ENCODE data around the gene SHC3. TPM values are rescaled to one million over a fixed set of nuclear protein-coding genes. Genes with fewer than 3 reads are reported as not detected.

SHC3 gene
- total and polyA plus RNA-seq, 2 donors (not counting 3 experiments of a cell fraction or from before 2014, with no cell fraction given) = 1.0 to 2.0 TPM

GRCh38 chr9:89047667-89048066 is 131.0 kb downstream of the SHC3 start:
- dilution Hi-C loops (cut with MboI; ENCODE audit: extremely low pct_ligation_motif_present, low sequenced_read_pairs) (no loop called here), intact Hi-C loops (cut with micrococcal nuclease) (loop anchor here (10.0 kb wide), 1 partner anchor 227 kb away; no protein-coding TSS in a partner anchor)
- ChIA-PET POLR2A (no interaction called here), CTCF (interaction anchor here (1.1 kb wide), 1 partner anchor 14 kb away, joined by 3 read pairs; no protein-coding TSS in a partner anchor)
- no peak overlapping the region for H3K4me3 ChIP-seq (replicated peaks in 1 of 3; ENCODE audit: insufficient read depth in 1 of 3, low read depth in 1 of 3, low read length in 3 of 3)
- TF ChIP-seq GATA2 (IDR thresholded peaks at IDR 0.05; ENCODE audit: insufficient read depth, insufficient read length, low read depth, low read length) (no peak), MYC (IDR thresholded peaks at IDR 0.05; ENCODE audit: low read depth, low read length) (no peak), FOS (IDR thresholded peaks at IDR 0.05; ENCODE audit: borderline replicate concordance, insufficient read depth, low read length) (no peak), MAX (IDR thresholded peaks at IDR 0.05; ENCODE audit: insufficient read depth, insufficient read length) (no peak), EZH2 (IDR thresholded peaks at IDR 0.05; ENCODE audit: borderline replicate concordance, low read depth, low read length, severe bottlenecking) (no peak), POLR2AphosphoS5 (IDR thresholded peaks at IDR 0.05; ENCODE audit: insufficient read depth, low read depth, low read length) (no peak)
- H3K36me3 ChIP-seq (ENCODE audit: control insufficient read depth in 2 of 2, extremely low read depth in 1 of 2, insufficient read depth in 2 of 2, low read length in 2 of 2) = no peaks in the 10 kb centered on the region
- no peaks in the 10 kb centered on the region for H3K79me2 ChIP-seq (ENCODE audit: control insufficient read depth, insufficient read depth, low read length)
- H3K27me3 ChIP-seq (ENCODE audit: control insufficient read depth in 2 of 2, insufficient read depth in 2 of 2, low read length in 2 of 2) = no peaks in the 10 kb centered on the region
- FAIRE-seq (no peak), DNase-seq (ENCODE audit: low read depth, low spot score) (no peak)
- no peak overlapping the region for H2AFZ ChIP-seq (ENCODE audit: low read depth, low read length)
- no peaks in the 10 kb centered on the region for H3K9me1 ChIP-seq (replicated peaks; ENCODE audit: control insufficient read depth, extremely low read depth, insufficient read depth, low read length)
- no peaks in the 10 kb centered on the region for H3K9me3 ChIP-seq (replicated peaks; ENCODE audit: control insufficient read depth, insufficient read depth, low read length)
- H3K9ac ChIP-seq (replicated peaks; ENCODE audit: extremely low read depth, insufficient read depth, low read length) = no peak overlapping the region
- no peak overlapping the region for H3K4me2 ChIP-seq (ENCODE audit: insufficient read depth, low read length)
- BruUV-seq (replicated peaks) = no TSS peak
- peaks cover 4% of the 10 kb centered on the region for H3K4me1 ChIP-seq (ENCODE audit: control insufficient read depth, extremely low read depth, insufficient read depth, low read length)
- H4K20me1 ChIP-seq (replicated peaks; ENCODE audit: control insufficient read depth, extremely low read depth, insufficient read depth, low read length) = no peaks in the 10 kb centered on the region
- H3K27ac ChIP-seq (ENCODE audit: insufficient read depth, low read depth, low read length) = no peak overlapping the region

- no peak for FAIRE-seq
- no peak overlapping the region for H3K4me3 ChIP-seq (replicated peaks in 1 of 3; ENCODE audit: insufficient read depth in 1 of 3, low read depth in 1 of 3, low read length in 3 of 3)
Measured at GRCh38 chr9:89046832-89047231, 131.8 kb downstream of the SHC3 start.

More at GRCh38 chr9:89046832-89047231, 131.8 kb downstream of the SHC3 start:
- H3K36me3 ChIP-seq (ENCODE audit: control insufficient read depth in 2 of 2, extremely low read depth in 1 of 2, insufficient read depth in 2 of 2, low read length in 2 of 2) = no peaks in the 10 kb centered on the region
- DNase-seq (ENCODE audit: low read depth, low spot score) = no peak
- H3K27ac ChIP-seq (ENCODE audit: insufficient read depth, low read depth, low read length) = no peak overlapping the region
- no peaks in the 10 kb centered on the region for H3K9me3 ChIP-seq (replicated peaks; ENCODE audit: control insufficient read depth, insufficient read depth, low read length)
- H3K27me3 ChIP-seq (ENCODE audit: control insufficient read depth in 2 of 2, insufficient read depth in 2 of 2, low read length in 2 of 2) = no peaks in the 10 kb centered on the region
- no peaks in the 10 kb centered on the region for H4K20me1 ChIP-seq (replicated peaks; ENCODE audit: control insufficient read depth, extremely low read depth, insufficient read depth, low read length)
- no TSS peak for BruUV-seq (replicated peaks)
- H3K4me2 ChIP-seq (ENCODE audit: insufficient read depth, low read length) = no peak overlapping the region
- no peak overlapping the region for H2AFZ ChIP-seq (ENCODE audit: low read depth, low read length)
- no peaks in the 10 kb centered on the region for H3K79me2 ChIP-seq (ENCODE audit: control insufficient read depth, insufficient read depth, low read length)
- dilution Hi-C loops (cut with MboI; ENCODE audit: extremely low pct_ligation_motif_present, low sequenced_read_pairs) (no loop called here), intact Hi-C loops (cut with micrococcal nuclease) (loop anchor here (10.0 kb wide), 1 partner anchor 228 kb away; no protein-coding TSS in a partner anchor)
- CTCF ChIA-PET = interaction anchor here (1.1 kb wide), 1 partner anchor 15 kb away, joined by 3 read pairs; no protein-coding TSS in a partner anchor
- no peak for TF ChIP-seq GATA2 (IDR thresholded peaks at IDR 0.05; ENCODE audit: insufficient read depth, insufficient read length, low read depth, low read length)
- no peak for TF ChIP-seq POLR2AphosphoS5 (IDR thresholded peaks at IDR 0.05; ENCODE audit: insufficient read depth, low read depth, low read length)
- no peak for TF ChIP-seq MAX (IDR thresholded peaks at IDR 0.05; ENCODE audit: insufficient read depth, insufficient read length)
- TF ChIP-seq FOS (IDR thresholded peaks at IDR 0.05; ENCODE audit: borderline replicate concordance, insufficient read depth, low read length) = no peak
- no peak for TF ChIP-seq POLR2A (IDR thresholded peaks at IDR 0.05; ENCODE audit: low read depth, low read length)
- no peak for TF ChIP-seq JUN (IDR thresholded peaks at IDR 0.05; ENCODE audit: borderline replicate concordance, insufficient read depth, insufficient read length, low read depth)
- no peak for TF ChIP-seq CTCF (IDR thresholded peaks at IDR 0.05; ENCODE audit: extremely low read depth in 1 of 2, insufficient read depth in 1 of 2, low read depth in 1 of 2, low read length in 2 of 2)
- TF ChIP-seq MYC (IDR thresholded peaks at IDR 0.05; ENCODE audit: low read depth, low read length) = no peak
- no peak for TF ChIP-seq EZH2 (IDR thresholded peaks at IDR 0.05; ENCODE audit: borderline replicate concordance, low read depth, low read length, severe bottlenecking)
- no peaks in the 10 kb centered on the region for H3K9me1 ChIP-seq (replicated peaks; ENCODE audit: control insufficient read depth, extremely low read depth, insufficient read depth, low read length)
- peaks cover 4% of the 10 kb centered on the region for H3K4me1 ChIP-seq (ENCODE audit: control insufficient read depth, extremely low read depth, insufficient read depth, low read length)
- no peak overlapping the region for H3K9ac ChIP-seq (replicated peaks; ENCODE audit: extremely low read depth, insufficient read depth, low read length)
- POLR2A ChIA-PET = no interaction called here
